ENCODE results near the gene LARGE2.

Gene LARGE2

GRCh38 chr11:45886816-45887520 lies 35.5 kb upstream of the LARGE2 start:
- Histone ChIP-seq H3K9ac (ENCODE audit: low read length) (no peak overlapping the region), H3K9me3 (ENCODE audit: control insufficient read depth, low read length) (no peaks in the 10 kb centered on the region), H3K4me3 (ENCODE audit: low read length) (no peak overlapping the region), H3K36me3 (ENCODE audit: control insufficient read depth, insufficient read depth, low read length) (no peaks in the 10 kb centered on the region), H3K4me1 (ENCODE audit: control insufficient read depth, insufficient read depth, low read length) (peaks cover 4% of the 10 kb centered on the region), H3K27me3 (ENCODE audit: control insufficient read depth, insufficient read depth, low read length) (no peaks in the 10 kb centered on the region)

- Histone ChIP-seq H3K9ac (ENCODE audit: low read length) (no peak overlapping the region), H3K4me3 (ENCODE audit: low read length) (no peak overlapping the region), H3K27me3 (ENCODE audit: control insufficient read depth, insufficient read depth, low read length) (no peaks in the 10 kb centered on the region), H3K36me3 (ENCODE audit: control insufficient read depth, insufficient read depth, low read length) (no peaks in the 10 kb centered on the region), H3K9me3 (ENCODE audit: control insufficient read depth, low read length) (no peaks in the 10 kb centered on the region), H3K4me1 (ENCODE audit: control insufficient read depth, insufficient read depth, low read length) (peaks cover 4% of the 10 kb centered on the region)
These were observed 34.9 kb upstream of the LARGE2 start for GRCh38 chr11:45887587-45887986.

DNA sequence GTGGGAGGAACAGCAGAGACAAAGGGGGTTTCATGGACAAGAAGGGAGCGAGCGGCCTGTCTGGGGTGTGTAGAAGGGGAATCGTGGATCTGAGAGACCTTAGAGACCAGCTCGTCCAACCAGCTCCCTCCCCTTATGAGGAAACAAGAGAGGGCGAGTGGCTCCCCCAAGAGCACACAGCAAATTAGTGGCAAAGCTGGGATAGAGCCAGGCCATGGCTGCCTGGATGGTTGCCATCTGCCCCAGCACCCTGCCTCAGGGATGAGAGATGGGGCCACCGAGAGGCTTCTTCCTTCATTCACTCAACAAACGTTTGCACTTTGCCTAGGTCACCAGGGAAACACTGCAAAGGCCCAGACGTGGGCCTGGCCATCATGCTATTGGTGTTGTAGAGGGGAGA lies 32.9 kb upstream of the LARGE2 start:
- Histone ChIP-seq H3K4me3 (ENCODE audit: low read length) (no peak overlapping the region), H3K9ac (ENCODE audit: low read length) (no peak overlapping the region), H3K36me3 (ENCODE audit: control insufficient read depth, insufficient read depth, low read length) (no peaks in the 10 kb centered on the region), H3K9me3 (ENCODE audit: control insufficient read depth, low read length) (no peaks in the 10 kb centered on the region), H3K4me1 (ENCODE audit: control insufficient read depth, insufficient read depth, low read length) (peaks cover 4% of the 10 kb centered on the region), H3K27me3 (ENCODE audit: control insufficient read depth, insufficient read depth, low read length) (peaks cover 4% of the 10 kb centered on the region)

DNA sequence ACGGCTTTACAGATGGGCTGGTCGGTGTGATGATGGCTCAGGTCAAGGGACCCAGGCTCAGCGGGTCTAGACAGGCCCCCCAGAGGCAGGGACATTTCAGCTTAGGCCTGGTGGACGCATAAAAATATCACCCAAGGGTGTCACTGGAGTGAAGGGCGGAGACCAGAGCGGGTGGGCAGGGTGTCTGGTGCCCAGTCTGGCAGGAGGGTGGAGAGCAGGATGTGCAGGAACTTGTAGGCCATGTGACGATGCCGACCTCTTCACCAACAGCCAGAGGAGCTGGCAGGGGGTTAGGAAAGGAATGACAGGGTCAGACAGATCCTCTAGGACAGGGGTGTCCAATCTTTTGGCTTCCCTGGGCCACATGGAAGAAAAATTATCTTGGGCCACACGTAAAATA lies 32.5 kb upstream of the LARGE2 start:
- H3K9me3 ChIP-seq (ENCODE audit: control insufficient read depth, low read length): no peaks in the 10 kb centered on the region

DNA sequence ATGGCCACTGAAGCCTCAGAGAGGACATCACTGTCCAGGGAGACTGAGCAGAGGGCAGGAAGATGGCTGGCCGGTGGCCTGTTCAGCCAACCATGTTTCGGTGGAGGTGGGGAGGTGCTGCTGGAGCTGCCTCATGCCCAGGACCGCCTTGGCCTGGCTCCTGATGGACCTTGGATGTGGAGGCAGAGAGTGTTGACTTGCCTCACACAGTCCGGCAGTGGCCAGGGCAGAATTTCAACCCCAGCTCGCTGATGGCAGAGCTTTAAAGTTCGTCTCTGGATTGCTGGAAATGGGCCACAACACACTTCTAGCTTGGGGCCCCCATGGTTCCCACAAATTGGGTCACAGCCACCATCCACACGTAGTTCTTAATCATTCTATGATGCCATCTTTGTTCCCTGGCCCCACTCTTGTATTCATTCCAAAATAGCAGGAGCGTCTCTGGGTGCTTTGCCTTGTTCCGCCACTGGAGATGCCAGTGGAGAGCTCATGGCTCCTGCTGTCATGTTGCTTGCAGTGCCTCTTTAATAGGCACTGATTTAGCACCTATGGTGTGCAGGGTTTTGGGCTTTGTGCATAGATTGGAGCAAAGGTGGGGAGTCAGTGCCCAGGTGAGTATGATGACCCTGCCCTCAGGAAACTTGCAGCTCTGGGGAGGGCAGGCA lies 31.4 kb upstream of the LARGE2 start:
- Histone ChIP-seq H3K27me3 (ENCODE audit: control insufficient read depth, insufficient read depth, low read length) (peaks cover 8% of the 10 kb centered on the region), H3K36me3 (ENCODE audit: control insufficient read depth, insufficient read depth, low read length) (no peaks in the 10 kb centered on the region), H3K9me3 (ENCODE audit: control insufficient read depth, low read length) (no peaks in the 10 kb centered on the region), H3K4me1 (ENCODE audit: control insufficient read depth, insufficient read depth, low read length) (no peaks in the 10 kb centered on the region), H3K4me3 (ENCODE audit: low read length) (no peak overlapping the region), H3K9ac (ENCODE audit: low read length) (no peak overlapping the region)

More for the DNA sequence above, 32.5 kb upstream of the LARGE2 start:
- Histone ChIP-seq H3K27me3 (ENCODE audit: control insufficient read depth, insufficient read depth, low read length) (peaks cover 4% of the 10 kb centered on the region), H3K9ac (ENCODE audit: low read length) (no peak overlapping the region), H3K4me3 (ENCODE audit: low read length) (no peak overlapping the region), H3K36me3 (ENCODE audit: control insufficient read depth, insufficient read depth, low read length) (no peaks in the 10 kb centered on the region), H3K4me1 (ENCODE audit: control insufficient read depth, insufficient read depth, low read length) (peaks cover 3% of the 10 kb centered on the region)

DNA sequence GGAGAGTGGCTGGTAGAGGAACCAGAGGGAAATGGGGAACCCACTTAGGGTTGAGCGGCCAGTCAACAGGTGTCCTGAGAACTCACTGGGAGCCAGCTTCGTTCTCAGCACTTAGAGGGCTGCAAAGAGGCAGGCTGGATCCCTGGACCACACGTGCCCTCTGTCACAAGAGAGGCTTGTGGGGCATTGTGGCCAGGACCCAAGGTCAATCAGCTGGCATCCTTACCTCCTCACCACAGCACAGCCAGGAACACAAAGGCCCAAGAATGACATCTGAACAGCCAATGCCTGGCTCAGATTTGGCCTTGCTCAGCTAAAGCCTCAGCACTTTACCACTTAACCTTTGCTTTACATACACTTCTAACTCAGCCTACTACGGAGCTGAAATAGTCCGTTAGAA lies 29.6 kb upstream of the LARGE2 start:
- Histone ChIP-seq H3K9me3 (ENCODE audit: control insufficient read depth, low read length) (no peaks in the 10 kb centered on the region), H3K4me3 (ENCODE audit: low read length) (no peak overlapping the region), H3K9ac (ENCODE audit: low read length) (no peak overlapping the region), H3K27me3 (ENCODE audit: control insufficient read depth, insufficient read depth, low read length) (peaks cover 18% of the 10 kb centered on the region), H3K36me3 (ENCODE audit: control insufficient read depth, insufficient read depth, low read length) (no peaks in the 10 kb centered on the region), H3K4me1 (ENCODE audit: control insufficient read depth, insufficient read depth, low read length) (no peaks in the 10 kb centered on the region)

DNA sequence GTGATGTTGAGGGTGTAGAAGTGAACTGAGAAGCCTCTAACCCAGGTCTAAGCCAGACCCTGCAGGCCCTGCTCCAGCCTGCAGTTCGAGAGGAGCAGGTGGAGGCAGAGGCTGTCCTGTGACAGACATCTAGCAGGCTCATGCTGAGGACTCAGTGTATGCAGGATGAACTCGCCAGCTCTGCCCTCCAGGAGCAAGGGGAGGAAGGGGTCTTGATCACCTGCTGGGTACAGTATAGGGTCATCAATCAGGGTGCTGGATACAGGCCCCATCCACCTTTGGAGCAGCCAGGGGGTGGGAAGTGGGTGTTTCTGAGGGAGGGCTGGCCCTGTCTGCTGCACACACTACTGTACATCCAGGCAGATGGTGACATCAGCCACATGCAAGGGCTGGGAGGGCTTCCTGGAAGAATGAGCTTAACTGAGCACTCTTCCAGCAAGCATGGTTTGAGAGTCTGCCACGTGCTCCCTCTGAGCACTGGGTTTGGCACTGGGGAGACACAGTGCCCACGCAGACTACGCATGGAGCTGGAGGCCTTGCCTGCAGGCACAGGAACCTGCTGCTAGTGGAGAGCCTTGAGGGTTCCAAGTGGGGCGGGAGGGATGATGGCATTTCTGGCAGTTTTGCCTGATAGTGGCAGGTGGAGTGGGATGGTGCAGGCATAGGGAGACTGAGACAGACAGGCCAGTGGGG lies 27.8 kb upstream of the LARGE2 start:
- Histone ChIP-seq H3K4me3 (ENCODE audit: low read length) (no peak overlapping the region), H3K36me3 (ENCODE audit: control insufficient read depth, insufficient read depth, low read length) (no peaks in the 10 kb centered on the region), H3K27me3 (ENCODE audit: control insufficient read depth, insufficient read depth, low read length) (peaks cover 27% of the 10 kb centered on the region), H3K9ac (ENCODE audit: low read length) (no peak overlapping the region), H3K4me1 (ENCODE audit: control insufficient read depth, insufficient read depth, low read length) (peaks cover 10% of the 10 kb centered on the region), H3K9me3 (ENCODE audit: control insufficient read depth, low read length) (no peaks in the 10 kb centered on the region)

- H3K9me3 ChIP-seq (ENCODE audit: control insufficient read depth, low read length): no peaks in the 10 kb centered on the region
- H3K9ac ChIP-seq (ENCODE audit: low read length): peak overlapping the region; percentile 15
- no peak overlapping the region for H3K4me3 ChIP-seq (ENCODE audit: low read length)
- peaks cover 10% of the 10 kb centered on the region for H3K4me1 ChIP-seq (ENCODE audit: control insufficient read depth, insufficient read depth, low read length)
- H3K36me3 ChIP-seq (ENCODE audit: control insufficient read depth, insufficient read depth, low read length): no peaks in the 10 kb centered on the region
- H3K27me3 ChIP-seq (ENCODE audit: control insufficient read depth, insufficient read depth, low read length): peaks cover 31% of the 10 kb centered on the region
These were observed 26.8 kb upstream of the LARGE2 start for GRCh38 chr11:45895553-45896259.

DNA sequence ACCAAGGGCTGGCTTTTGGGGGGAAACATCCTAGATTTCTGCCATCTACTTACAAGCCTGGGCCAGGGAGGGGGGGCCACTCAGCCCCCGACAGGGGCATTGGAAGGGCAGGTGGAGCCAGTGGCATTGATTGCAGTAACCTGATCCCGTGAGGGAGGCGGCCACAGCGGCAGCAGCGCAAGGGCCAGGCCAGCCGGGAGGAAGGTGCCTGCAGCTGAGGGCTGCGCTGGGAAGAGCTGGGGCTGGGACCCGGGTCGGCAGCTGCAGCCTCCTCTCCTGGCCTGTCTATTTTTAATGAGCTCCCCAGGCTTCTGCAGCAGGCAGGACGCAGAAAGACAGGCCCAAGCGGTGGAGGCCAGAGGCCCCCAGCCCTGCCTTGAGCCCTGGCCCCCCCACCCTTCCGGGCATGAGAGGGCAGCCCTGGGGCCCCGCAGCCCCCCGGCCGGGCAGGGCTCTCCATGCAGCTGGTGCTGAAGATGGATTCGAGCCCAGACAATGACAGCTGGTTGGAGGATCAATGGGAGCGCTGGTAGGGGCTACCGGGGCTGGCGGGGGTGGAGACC lies 26.0 kb upstream of the LARGE2 start:
- H3K9me3 ChIP-seq (ENCODE audit: control insufficient read depth, low read length): no peaks in the 10 kb centered on the region
- H3K4me1 ChIP-seq (ENCODE audit: control insufficient read depth, insufficient read depth, low read length): peaks cover 10% of the 10 kb centered on the region
- no peak overlapping the region for H3K4me3 ChIP-seq (ENCODE audit: low read length)
- peak overlapping the region; percentile 15 for H3K9ac ChIP-seq (ENCODE audit: low read length)
- H3K27me3 ChIP-seq (ENCODE audit: control insufficient read depth, insufficient read depth, low read length): peaks cover 38% of the 10 kb centered on the region
- H3K36me3 ChIP-seq (ENCODE audit: control insufficient read depth, insufficient read depth, low read length): no peaks in the 10 kb centered on the region

DNA sequence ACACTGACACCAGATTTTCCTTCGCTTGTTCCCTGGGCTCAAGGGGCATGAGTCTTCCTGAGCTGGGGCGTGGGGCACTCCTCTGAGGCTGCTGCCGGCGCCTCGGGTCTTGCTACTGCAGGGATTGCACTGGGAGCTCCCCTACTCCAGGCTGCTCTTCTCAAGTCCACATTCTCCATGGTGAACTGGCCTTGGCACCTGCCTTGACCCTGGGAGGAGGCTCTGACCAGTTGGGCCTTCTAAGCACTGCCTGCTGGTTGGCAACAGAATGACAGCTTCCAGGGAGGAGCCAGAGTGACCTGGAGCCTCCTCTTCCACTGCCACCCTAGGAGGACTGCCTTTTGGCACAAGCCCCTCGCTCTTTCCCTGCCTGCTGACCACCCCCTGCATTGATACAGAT lies 24.9 kb upstream of the LARGE2 start:
- peaks cover 10% of the 10 kb centered on the region for H3K4me1 ChIP-seq (ENCODE audit: control insufficient read depth, insufficient read depth, low read length)
- H3K4me3 ChIP-seq (ENCODE audit: low read length): no peak overlapping the region
- no peaks in the 10 kb centered on the region for H3K9me3 ChIP-seq (ENCODE audit: control insufficient read depth, low read length)
- no peaks in the 10 kb centered on the region for H3K36me3 ChIP-seq (ENCODE audit: control insufficient read depth, insufficient read depth, low read length)
- H3K27me3 ChIP-seq (ENCODE audit: control insufficient read depth, insufficient read depth, low read length): peaks cover 38% of the 10 kb centered on the region
- H3K9ac ChIP-seq (ENCODE audit: low read length): no peak overlapping the region

- Histone ChIP-seq H3K9ac (ENCODE audit: low read length) (peak overlapping the region; percentile 39), H3K4me1 (ENCODE audit: control insufficient read depth, insufficient read depth, low read length) (peaks cover 12% of the 10 kb centered on the region), H3K4me3 (ENCODE audit: low read length) (no peak overlapping the region), H3K9me3 (ENCODE audit: control insufficient read depth, low read length) (no peaks in the 10 kb centered on the region), H3K36me3 (ENCODE audit: control insufficient read depth, insufficient read depth, low read length) (no peaks in the 10 kb centered on the region), H3K27me3 (ENCODE audit: control insufficient read depth, insufficient read depth, low read length) (peaks cover 38% of the 10 kb centered on the region)
These were observed 23.4 kb upstream of the LARGE2 start for GRCh38 chr11:45899086-45899447.
